OCI-LY3 (cell line): ENCODE measurements around the gene CWC27.

Experiments used
- EZH2phosphoT487 ChIP-seq: fragments of 200-600 bp; shearing (Covaris generic); IDR thresholded peaks from 2 replicates; pipeline ENCODE4 v1.6.1; 2018; ENCODE audit warnings: antibody characterized with exemption, mixed run types, low read depth
- TF ChIP-seq, protein P1 (sequence below): fragments of 200-600, 300-600 bp; sonication (generic); IDR thresholded peaks from 2 replicates; pipeline ENCODE4 v1.5.1; 2014; ENCODE audit warnings: antibody characterized with exemption, low read length, low read depth

GRCh38 chr5:64947031-64947430 lies 178.3 kb downstream of the CWC27 start:
- TF ChIP-seq, protein P1, sequence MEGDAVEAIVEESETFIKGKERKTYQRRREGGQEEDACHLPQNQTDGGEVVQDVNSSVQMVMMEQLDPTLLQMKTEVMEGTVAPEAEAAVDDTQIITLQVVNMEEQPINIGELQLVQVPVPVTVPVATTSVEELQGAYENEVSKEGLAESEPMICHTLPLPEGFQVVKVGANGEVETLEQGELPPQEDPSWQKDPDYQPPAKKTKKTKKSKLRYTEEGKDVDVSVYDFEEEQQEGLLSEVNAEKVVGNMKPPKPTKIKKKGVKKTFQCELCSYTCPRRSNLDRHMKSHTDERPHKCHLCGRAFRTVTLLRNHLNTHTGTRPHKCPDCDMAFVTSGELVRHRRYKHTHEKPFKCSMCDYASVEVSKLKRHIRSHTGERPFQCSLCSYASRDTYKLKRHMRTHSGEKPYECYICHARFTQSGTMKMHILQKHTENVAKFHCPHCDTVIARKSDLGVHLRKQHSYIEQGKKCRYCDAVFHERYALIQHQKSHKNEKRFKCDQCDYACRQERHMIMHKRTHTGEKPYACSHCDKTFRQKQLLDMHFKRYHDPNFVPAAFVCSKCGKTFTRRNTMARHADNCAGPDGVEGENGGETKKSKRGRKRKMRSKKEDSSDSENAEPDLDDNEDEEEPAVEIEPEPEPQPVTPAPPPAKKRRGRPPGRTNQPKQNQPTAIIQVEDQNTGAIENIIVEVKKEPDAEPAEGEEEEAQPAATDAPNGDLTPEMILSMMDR, result no peak
- no peak for TF ChIP-seq EZH2phosphoT487
